ENCODE results near the gene SLC66A2. TPM values are rescaled to one million over a fixed set of nuclear protein-coding genes. Genes with fewer than 3 reads are reported as not detected.

The SLC66A2 gene
- total RNA-seq, 1 donor = 108 TPM

DNA sequence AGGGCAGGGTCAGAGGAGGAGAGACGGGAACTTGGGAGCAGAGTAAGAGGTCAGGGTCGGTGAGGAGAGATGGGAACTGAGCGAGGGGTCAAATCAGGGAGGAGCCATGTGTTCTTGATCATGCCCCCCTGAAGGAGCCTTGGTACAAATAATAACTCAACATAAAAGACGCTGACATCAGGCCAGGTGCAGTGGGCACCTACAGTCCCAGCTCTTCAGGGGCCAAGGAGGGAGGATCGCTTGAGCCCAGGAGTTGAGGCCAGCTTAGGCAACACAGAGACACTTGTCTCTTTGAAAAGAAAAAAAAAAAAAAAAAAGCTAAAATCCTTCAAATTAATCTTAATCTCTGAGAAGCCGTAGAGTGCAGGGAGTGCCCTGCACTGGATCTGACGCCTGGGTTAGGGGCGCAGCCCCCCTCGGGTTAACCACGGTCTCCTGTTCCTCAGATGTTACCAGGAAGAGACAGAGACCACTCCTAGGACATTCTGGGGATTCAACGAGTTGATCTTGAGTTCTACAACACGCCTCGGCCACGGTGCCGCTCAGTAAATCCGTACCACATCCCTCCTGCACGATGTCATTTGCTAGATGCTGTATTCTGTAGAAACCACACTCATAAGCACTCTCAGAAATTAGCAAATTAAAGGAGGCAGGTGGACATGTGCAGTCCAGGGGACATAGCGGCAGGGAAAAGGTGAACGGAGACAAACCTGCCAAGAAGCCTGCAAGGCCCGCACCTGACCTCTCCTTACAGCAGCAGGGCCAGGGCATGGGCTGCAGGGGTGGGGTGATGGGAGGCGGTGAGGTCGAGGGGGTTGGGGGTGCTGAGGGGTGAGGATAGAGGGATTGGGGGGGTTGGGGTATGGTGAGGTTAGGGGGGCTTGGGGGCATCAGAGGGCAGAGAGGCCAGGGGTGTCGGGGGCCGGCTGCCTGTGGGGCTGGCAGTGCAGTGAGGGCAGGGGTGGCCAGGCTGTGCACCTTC lies 29.2 kb downstream of the SLC66A2 start:
- DNase-seq (ENCODE audit: low read depth in 2 of 3, low spot score in 2 of 3) = no peak

- no peak for DNase-seq (ENCODE audit: low read depth in 2 of 3, low spot score in 2 of 3)
These were observed 32.4 kb downstream of the SLC66A2 start for GRCh38 chr18:79919089-79919488.

DNA sequence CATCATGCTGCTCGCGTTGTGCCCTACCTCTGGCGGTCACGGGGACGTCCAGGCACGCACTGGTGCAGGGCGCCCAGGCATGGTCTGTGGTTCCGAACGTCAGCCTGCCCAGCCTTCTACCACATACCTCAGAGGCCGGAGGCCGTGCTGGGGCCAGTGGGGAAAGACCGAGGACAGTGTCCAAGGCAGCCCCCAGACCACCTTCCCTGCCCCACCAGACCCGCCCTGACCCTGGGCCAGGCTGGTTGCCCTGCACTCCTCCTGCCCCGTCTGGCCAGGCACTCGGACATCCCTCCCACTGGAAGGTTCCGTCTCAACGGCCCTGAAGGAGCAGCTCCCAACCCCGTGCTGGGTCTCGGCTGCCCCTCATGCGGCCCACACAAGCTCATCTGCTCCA lies 32.8 kb downstream of the SLC66A2 start:
- DNase-seq (ENCODE audit: low read depth in 2 of 3, low spot score in 2 of 3) = no peak

GRCh38 chr18:79917853-79918614 lies 33.4 kb downstream of the SLC66A2 start:
- no peak for DNase-seq (ENCODE audit: low read depth in 2 of 3, low spot score in 2 of 3)

- DNase-seq (ENCODE audit: low read depth in 2 of 3, low spot score in 2 of 3) = no peak
These were observed 34.1 kb downstream of the SLC66A2 start for GRCh38 chr18:79917169-79917852.

GRCh38 chr18:79916546-79917168 lies 34.8 kb downstream of the SLC66A2 start:
- no peak for DNase-seq (ENCODE audit: low read depth in 2 of 3, low spot score in 2 of 3)

- DNase-seq (ENCODE audit: low read depth in 2 of 3, low spot score in 2 of 3) = no peak
These were observed 35.3 kb downstream of the SLC66A2 start for GRCh38 chr18:79916128-79916494.

GRCh38 chr18:79915161-79916127 lies 36.0 kb downstream of the SLC66A2 start:
- no peak for DNase-seq (ENCODE audit: low read depth in 2 of 3, low spot score in 2 of 3)

DNA sequence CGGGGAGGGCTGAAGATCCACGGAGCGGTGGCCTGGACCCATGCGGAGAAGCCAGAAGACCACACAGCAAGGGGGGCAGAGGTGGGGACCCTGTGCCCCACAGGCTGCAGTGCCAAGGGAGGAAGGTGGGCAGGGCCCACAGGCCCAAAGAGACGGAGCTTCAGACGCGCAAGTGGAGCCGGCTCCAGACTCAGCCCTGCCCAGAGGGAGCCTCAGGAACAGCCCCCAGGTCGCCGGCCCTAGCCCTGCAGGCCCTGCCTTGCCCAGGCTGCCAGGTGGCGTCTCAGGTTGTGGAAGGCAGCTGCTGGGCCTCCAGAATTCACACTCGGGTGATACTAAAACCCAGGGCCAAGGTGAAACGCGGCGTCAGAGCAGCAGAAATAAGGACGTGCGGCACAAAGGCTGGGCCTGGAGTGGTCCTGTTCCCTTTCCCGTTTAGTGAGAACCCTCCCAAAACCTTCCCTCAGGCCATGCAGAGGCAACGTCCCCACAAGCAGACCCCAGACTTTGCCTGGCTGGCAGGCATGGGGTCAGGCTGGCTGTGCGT lies 36.8 kb downstream of the SLC66A2 start:
- DNase-seq (ENCODE audit: low read depth in 2 of 3, low spot score in 2 of 3) = no peak

- no peak for DNase-seq (ENCODE audit: low read depth in 2 of 3, low spot score in 2 of 3)
These were observed 38.2 kb downstream of the SLC66A2 start for GRCh38 chr18:79912994-79913831.

GRCh38 chr18:79912409-79912991 lies 39.0 kb downstream of the SLC66A2 start:
- DNase-seq (ENCODE audit: low read depth in 2 of 3, low spot score in 2 of 3) = no peak

- no peak for DNase-seq (ENCODE audit: low read depth in 2 of 3, low spot score in 2 of 3)
These were observed 39.8 kb downstream of the SLC66A2 start for GRCh38 chr18:79911344-79912270.

DNA sequence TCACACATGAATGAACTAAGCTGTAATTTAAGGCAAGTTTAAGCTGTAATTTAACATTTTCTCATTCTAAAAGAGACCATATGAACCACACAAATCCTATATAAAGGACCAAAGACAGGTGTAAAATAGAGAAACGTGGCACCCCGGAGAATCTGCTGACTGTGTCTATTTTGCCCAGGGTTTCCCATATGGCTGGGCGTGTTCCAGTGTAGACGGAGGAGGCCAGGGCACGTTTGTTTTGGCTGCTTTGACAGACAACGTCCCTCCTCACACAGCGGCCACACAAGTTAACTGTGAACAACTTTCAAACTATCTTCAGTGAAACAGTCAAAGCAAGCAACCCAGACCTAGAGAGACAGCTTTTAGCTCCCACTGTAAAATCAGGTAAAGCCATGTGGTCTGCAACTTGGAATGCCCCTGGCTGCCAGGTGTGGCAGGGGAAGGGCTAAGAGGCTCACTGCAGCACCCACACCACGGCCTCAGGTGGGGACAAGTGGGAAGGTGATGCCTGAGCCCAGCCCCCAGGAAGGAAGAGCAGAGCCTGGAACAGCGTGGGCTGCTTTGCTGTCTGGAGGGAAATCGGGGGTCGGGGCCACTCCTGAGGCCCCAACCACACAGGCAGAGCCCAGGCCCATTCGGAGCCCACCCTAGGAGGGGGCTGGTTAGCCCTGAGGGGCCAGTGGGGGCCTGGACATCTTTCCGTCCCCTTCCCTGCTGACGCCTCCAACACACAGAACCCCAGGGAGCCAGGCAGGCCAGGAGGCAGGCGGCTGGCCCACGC lies 40.7 kb downstream of the SLC66A2 start:
- no peak for DNase-seq (ENCODE audit: low read depth in 2 of 3, low spot score in 2 of 3)

DNA sequence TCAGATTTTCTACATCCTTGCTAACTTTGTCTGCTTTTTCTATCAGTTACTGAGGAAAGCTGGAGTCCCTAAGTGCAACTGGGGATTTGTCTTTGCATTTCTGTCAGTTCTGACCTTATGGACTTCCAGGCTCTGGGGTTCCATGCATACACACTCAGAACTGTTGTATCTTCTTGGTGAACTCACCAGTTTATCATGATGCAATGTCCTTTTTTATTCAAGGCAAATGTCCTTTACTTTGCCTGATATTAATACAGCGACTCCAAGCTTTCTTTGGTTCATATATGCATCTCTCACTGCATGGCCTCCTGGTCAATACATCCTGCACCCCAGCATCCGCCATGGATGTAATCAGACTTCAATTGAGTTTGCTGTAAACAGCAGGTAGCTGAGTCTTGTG lies 44.7 kb downstream of the SLC66A2 start:
- no peak for DNase-seq (ENCODE audit: low read depth in 2 of 3, low spot score in 2 of 3)

GRCh38 chr18:79905993-79906392 lies 45.5 kb downstream of the SLC66A2 start:
- no peak for DNase-seq (ENCODE audit: low read depth in 2 of 3, low spot score in 2 of 3)

GRCh38 chr18:79905389-79905911 lies 46.0 kb downstream of the SLC66A2 start:
- DNase-seq (ENCODE audit: low read depth in 2 of 3, low spot score in 2 of 3) = no peak
